Measurements from ENCODE around the gene STXBP4. TPM values are rescaled to one million over a fixed set of nuclear protein-coding genes. Genes with fewer than 3 reads are reported as not detected.
"Not testable (repeated sequence)": the region's sequence is repeated elsewhere in the genome, so short reads cannot be mapped to it uniquely, and the experiment has no call there.

STXBP4 gene
- polyA plus RNA-seq, 12 donors = 3.0 to 7.3 (median 6.3) TPM; not detected in 1

- peak; percentile 11 for DNase-seq
Observed at GRCh38 chr17:55040611-55041010, 72.0 kb downstream of the STXBP4 start.

DNA sequence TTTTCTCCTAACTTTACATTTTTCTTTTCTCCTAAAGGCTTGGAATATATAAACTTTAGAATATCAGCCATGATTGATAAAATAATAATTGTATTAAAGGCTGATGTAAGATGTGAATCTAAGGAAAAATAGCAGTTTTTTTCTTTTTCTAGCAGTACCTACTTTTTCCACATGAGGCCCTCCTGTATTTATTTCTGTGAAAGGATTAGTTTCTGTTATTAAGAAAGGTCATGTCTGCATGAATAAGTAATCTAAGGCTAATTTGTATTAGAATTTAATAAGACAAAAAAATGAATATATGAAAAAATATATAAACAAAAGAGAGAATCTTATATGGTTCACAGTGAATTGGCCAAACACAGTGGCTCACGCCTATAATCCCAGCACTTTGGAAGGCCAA lies 85.3 kb downstream of the STXBP4 start:
- no peak for DNase-seq

GRCh38 chr17:55054429-55054828 lies 85.9 kb downstream of the STXBP4 start:
- DNase-seq = no peak

DNA sequence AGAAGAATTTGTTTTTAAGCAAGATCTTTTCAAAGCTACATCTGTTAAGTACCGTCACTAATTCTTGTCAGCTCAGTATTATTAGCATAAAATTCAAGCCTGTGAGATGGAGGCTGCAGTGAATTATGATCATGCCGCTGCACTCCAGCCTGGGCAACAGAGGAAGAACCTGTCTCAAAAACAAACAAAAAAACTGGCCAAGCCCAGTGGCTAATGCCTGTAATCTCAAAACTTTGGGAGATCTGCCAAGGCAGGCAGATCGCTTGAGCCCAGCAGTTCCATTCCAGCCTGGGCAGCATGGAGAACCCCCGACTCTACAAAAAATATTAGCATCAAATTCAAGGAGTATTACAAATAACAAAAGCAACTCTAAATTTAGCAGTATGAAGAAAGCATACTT lies 88.0 kb downstream of the STXBP4 start:
- DNase-seq = no peak

DNA sequence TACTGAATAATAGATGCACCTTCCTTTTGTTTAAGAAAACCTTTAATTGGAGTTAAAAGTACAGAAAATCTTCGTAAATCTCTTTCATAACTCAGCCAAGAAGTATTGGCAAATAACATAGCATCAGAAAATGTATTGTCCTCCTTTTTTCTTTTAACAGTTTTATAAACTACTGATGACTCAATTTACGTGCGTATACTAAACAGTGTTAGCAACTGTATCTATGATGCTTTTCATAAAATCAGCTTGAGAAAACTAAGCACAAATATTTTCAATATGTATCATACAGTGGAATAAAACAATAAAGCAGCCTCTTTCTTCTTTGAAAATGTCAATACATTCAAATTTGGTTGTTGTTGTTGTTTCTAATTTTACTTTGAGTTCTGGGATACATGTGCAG lies 88.6 kb downstream of the STXBP4 start:
- no peak for DNase-seq

GRCh38 chr17:55059724-55060123 lies 91.2 kb downstream of the STXBP4 start:
- DNase-seq = no peak

GRCh38 chr17:55062921-55063320 lies 94.4 kb downstream of the STXBP4 start:
- DNase-seq = no peak

DNA sequence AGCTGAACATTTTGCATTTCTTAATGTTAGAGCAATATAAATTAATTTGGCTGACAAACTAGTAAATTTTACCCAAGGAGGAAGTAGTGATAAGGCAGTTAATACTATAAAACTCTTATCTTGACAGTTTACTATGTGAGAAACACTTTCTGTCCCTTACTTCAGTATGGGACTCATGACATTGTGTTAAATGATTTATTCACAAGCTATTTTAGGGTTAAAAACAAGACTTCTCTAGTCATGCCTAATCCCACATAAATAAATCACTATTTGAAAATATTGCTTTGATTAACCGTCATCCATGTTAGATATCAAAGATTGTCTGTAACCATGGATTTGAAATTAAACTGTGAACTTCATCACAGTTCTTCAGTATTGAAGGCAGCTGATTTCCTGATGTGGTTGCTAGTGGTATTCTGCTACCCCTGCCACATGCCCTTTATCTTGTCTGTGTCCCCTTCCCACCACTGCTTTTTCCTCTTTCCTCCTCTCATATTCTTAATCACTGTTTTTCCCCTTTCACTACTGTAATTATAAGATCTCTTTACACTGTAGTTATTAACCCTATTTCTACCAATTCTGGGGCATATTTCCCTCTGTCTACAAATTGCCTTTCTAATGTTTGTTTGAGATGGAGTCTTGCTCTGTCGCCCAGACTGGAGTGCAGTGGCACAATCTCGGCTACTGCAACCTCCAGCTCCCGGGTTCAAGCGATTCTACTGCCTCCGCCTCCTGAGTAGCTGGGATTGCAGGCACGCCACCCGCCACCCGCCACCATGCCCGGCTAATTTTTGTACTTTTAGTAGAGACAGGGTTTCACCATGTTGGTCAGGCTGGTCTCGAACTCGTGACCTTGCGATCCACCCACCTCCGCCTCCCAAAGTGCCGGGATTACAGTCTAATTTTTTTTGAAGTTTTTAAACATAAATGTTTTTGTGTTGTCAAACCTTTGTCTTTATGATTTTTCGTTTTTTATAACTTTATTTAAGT lies 95.6 kb downstream of the STXBP4 start:
- no peak for DNase-seq

DNA sequence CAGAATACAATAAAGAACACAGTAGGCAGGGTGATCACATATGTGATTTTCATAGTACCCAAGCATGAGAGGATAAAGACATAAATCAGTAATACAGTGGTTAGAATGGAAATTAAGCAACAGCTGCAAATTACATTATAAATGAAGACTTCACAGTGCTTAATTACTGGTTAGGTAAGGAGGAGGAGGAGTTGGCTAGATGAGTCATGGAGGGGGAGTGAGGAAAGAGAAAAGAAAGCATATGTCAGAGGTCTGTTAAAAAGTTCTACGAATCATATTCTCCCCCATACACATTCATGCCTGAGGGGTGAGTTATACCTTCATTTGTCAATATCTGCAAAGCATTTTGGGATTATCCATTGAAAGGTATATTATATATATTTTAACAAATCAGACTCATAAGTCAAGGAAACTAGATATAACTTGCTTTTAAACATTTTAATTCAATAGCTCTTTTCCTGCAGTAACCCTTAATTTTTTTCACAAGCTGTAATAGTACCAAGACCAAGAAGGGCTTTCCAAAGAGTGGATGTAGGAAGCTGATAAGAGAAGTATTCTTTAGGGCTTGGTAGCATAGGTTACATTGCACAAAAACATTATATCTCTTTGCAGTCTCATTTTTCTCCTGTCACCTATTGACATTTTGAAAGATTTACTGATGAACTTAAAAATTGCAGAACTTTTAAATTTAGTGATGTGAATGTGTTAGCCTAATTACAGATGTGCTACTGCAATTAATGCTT lies 99.3 kb downstream of the STXBP4 start:
- no peak for DNase-seq

DNA sequence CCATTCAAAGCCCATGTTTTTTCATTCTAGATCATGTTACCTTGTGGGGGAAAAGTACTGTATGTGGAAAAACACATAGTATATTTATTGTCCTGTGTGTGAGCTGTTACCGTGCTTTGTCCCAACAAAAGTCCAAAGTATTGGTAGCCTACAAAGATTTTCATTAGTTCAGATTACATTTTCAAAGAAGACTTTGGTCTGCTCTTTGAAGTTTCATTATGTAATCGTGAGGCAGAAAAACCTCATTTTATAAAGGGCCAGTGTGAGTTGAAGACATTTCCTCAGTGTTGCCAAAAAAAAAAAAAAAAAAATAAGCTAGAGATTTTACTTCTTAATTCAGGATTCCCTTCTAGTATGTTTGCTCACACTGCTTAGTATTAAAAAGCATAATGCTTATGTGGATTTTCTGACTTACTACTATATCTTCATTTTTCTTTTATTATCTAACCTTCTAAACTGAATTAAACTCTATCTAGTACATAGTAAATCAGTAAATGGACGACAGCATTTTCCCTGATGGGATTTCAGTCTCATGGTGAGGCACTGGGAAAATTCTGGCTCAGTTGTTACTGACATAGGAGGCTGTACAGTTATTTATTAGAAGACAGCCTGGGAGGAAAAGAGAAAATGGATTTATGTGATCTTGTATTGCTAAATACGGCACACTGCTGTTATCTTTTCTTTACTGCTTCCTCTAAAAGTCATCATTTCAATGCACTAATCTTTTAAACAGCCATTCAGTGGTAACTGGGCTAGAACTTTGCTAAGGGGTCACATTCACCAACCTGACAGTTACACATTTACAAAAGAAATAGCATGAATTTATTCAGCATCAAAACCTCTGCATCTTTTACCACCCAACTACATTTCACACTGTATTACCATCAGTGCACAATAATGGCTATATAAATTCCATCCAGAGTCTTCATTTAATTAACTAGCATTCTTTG lies 100.6 kb downstream of the STXBP4 start:
- DNase-seq = no peak

DNA sequence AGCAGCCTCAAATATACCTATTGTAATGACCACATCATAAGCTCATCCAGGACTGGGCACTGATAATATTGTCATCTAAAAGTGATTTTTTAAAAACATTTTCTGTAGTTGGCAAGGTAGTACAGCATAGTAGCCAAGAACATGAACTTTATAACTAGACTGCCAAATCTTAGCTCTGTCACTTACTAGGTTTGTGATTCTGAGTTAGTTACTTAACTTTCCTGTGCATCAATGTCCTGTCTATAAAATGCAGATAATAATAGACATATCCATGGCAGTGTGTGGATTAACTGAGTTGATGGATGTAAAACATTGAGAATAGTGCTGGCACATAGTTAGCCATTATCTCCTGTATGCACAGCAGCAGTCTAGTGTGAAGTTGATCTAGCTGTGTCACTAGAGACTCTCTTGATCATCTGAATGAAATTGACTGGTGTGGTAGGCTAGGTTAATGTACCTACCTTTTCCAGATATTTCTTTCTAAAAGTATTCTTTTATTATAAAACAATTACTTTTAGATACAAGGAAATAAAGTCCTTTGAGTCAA lies 101.5 kb downstream of the STXBP4 start:
- DNase-seq = no peak

GRCh38 chr17:55072898-55073297 lies 104.3 kb downstream of the STXBP4 start:
- no peak for DNase-seq

DNA sequence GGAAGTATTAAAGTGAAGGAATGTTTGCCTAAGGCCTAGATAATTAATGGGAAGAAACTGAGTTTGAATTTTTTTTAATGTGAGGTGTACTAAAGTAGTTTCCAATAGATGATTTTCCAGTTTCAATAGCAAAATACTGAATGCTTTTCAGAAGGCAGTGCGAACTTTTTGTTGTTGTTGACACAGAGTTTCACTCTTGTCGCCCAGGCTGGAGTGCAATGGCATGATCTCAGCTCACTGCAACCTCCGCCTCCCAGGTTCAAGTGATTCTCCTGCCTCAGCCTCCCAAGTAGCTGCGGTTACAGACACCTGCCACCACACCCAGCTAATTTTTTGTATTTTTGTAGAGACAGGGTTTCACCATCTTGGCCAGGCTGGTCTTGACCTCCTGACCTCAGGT lies 104.9 kb downstream of the STXBP4 start:
- DNase-seq = not testable (repeated sequence)

- DNase-seq = no peak
Observed at GRCh38 chr17:55081559-55081958, 113.0 kb downstream of the STXBP4 start.

DNA sequence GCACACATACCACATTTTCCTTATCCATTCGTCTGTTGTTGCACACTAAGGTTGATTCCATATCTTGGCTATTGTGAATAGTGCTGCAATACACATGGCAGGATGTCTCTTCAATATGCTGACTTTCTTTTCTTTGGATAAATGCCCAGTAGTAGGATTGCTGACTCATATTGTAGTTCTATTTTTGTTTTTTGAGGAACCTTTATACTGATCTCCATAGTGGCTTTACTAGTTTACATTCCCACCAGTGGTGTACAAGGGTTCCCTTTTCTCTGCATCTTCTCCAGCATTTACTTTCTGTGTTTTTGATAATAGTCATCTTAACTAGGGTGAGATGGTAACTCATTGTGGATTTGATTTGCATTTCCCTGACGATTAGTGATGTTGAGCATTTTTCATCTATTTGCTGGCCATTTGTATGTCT lies 118.1 kb downstream of the STXBP4 start:
- no peak for DNase-seq

GRCh38 chr17:55089256-55089655 lies 120.7 kb downstream of the STXBP4 start:
- DNase-seq = no peak

DNA sequence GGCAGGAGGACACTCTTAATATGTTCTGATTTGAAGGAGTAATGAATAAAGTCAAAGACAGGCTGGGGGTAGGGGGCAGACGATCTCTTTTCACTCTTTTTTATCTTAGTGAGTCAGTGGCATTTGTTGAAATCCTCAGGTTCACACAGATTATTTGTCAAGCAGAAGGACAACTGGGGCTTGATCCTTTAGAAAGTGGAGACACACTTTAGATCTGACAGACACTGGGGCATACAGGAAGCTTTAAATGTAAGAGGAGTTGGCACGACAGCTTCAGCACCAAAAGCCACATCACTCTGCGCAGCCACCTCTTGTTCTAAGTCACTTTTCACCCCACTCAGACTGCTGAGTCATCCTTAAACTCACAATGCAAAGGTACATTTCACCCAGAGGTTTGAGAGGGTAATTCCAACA lies 121.5 kb downstream of the STXBP4 start:
- no peak for DNase-seq

DNA sequence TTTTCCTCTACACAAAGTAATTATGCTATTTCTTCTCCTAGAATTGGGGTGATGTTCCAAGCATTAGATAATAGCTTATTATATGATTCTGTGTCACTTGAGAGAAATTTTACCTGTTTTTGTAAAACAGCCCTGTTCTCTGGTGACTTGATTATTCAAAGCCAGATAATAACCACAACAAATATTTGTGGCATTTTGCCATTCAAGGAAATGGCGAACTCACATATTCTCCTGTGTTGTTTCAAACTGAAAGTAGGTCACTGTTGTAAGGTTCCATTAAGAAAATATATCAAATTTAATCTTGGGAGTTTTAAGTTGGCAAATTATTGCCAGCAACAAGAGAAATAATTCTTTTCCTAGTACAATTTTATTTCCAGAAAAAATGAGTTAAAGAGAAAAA lies 124.8 kb downstream of the STXBP4 start:
- no peak for DNase-seq

GRCh38 chr17:55098765-55099164 lies 130.2 kb downstream of the STXBP4 start:
- DNase-seq = no peak

DNA sequence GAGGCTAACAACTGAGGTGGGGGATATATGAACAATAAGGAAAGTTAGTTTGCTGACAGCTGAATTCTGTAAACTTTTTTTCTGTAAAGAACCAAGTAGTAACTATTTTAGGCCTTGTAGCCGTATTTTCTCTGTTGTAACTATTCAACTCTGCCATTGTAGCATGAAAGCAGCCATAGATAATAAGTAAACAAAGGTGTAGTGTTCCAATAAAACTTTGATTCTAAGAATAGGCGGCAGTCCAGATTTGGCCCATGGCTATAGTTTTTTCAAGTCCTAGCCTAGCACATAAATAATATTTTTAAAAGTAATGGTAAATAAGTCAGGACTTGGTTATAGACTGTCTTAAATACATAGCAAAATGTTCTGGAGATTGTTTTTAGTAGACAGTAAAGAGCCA lies 142.0 kb downstream of the STXBP4 start:
- no peak for DNase-seq

- DNase-seq = no peak
Observed at GRCh38 chr17:55114283-55114682, 145.7 kb downstream of the STXBP4 start.
